Raji (cell line): ENCODE measurements around the gene ARHGDIB.

Experiments
- POLR2A ChIP-seq: IDR thresholded peaks from 2 replicates; pipeline ENCODE4 v1.6.1; 2011; ENCODE audit warnings: low read depth, low read length, control low read depth; ENCODE audit not compliant: insufficient read depth

ARHGDIB gene

GRCh38 chr12:14906114-14906513 is 55.3 kb downstream of the ARHGDIB start:
- TF ChIP-seq POLR2A: no peak

- no peak for TF ChIP-seq POLR2A
Observed at GRCh38 chr12:14905269-14906004, 56.0 kb downstream of the ARHGDIB start.

- no peak for TF ChIP-seq POLR2A
Observed at GRCh38 chr12:14904854-14905253, 56.5 kb downstream of the ARHGDIB start.

GRCh38 chr12:14903386-14904098 is 57.9 kb downstream of the ARHGDIB start:
- TF ChIP-seq POLR2A: no peak

GRCh38 chr12:14902465-14902864 is 58.9 kb downstream of the ARHGDIB start:
- TF ChIP-seq POLR2A: no peak

GRCh38 chr12:14901228-14901562 is 60.2 kb downstream of the ARHGDIB start:
- no peak for TF ChIP-seq POLR2A

GRCh38 chr12:14900521-14901227 is 60.7 kb downstream of the ARHGDIB start:
- no peak for TF ChIP-seq POLR2A

GRCh38 chr12:14896521-14897169 is 64.8 kb downstream of the ARHGDIB start:
- no peak for TF ChIP-seq POLR2A

- TF ChIP-seq POLR2A: no peak
Observed at GRCh38 chr12:14893506-14894250, 67.7 kb downstream of the ARHGDIB start.

- TF ChIP-seq POLR2A: no peak
Observed at GRCh38 chr12:14892726-14893505, 68.5 kb downstream of the ARHGDIB start.
